H1 (cell line): ENCODE measurements around the gene LCMT1. TPM values are rescaled to one million over a fixed set of nuclear protein-coding genes. Genes with fewer than 3 reads are reported as not detected.
"Not testable (repeated sequence)": the region's sequence is repeated elsewhere in the genome, so short reads cannot be mapped to it uniquely, and the experiment has no call there.

ENCODE experiments used
- CTCF ChIA-PET: fragments of 300-600 bp; sonication (Branson Sonifier 250); formaldehyde crosslinking; loops from one replicate; lab custom pipeline; 2021; ENCODE audit not compliant: partially characterized antibody; lab: Charles Lee
- POLR2A ChIA-PET: fragments of 300-600 bp; sonication (Branson Sonifier 250); formaldehyde crosslinking; loops from one replicate; lab custom pipeline; 2021; ENCODE audit warnings: inconsistent platforms; ENCODE audit not compliant: partially characterized antibody; lab: Charles Lee
- DNase-seq, 2 experiments: peaks; one replicate each; pipeline versions ENCODE4 v3.0.0 to v3.0.0-alpha.2; 2010 to 2022; ENCODE audit warnings: low spot score in 2 of 2, low read depth in 1 of 2, mixed read lengths in 1 of 2
- FAIRE-seq: peaks from 2 replicates; lab custom pipeline; 2011; peaks lifted over from hg19 to GRCh38; lab: Jason Lieb, UNC
- H2AFZ ChIP-seq: 2 replicates; pipeline ENCODE4 v1.8.1; 2012; ENCODE audit warnings: low read length, inconsistent platforms
- H2AK5ac ChIP-seq: 2 replicates; pipeline ENCODE4 v1.6.1; 2013; ENCODE audit warnings: low read depth, low read length
- H2BK120ac ChIP-seq: replicated peaks from 2 replicates; pipeline ENCODE3; 2013; ENCODE audit warnings: low read depth, low read length, inconsistent platforms
- H2BK12ac ChIP-seq: 2 replicates; pipeline ENCODE4 v1.6.1; 2013; ENCODE audit warnings: low read depth, low read length
- H2BK15ac ChIP-seq: 2 replicates; pipeline ENCODE4 v1.6.1; 2013; ENCODE audit warnings: low read length
- H2BK20ac ChIP-seq: 2 replicates; pipeline ENCODE4 v1.6.1; 2013; ENCODE audit warnings: low read length
- H2BK5ac ChIP-seq: 2 replicates; pipeline ENCODE4 v1.6.1; 2013; ENCODE audit warnings: low read depth, low read length
- H3K14ac ChIP-seq: 2 replicates; pipeline ENCODE4 v1.6.1; 2013; ENCODE audit warnings: inconsistent platforms; ENCODE audit not compliant: insufficient read length
- H3K18ac ChIP-seq: 2 replicates; pipeline ENCODE4 v1.6.1; 2013; ENCODE audit warnings: low read length; ENCODE audit errors: extremely low read depth
- H3K23ac ChIP-seq: 2 replicates; pipeline ENCODE4 v1.6.1; 2013; ENCODE audit warnings: inconsistent platforms; ENCODE audit not compliant: insufficient read length
- H3K23me2 ChIP-seq: 2 replicates; pipeline ENCODE4 v1.6.1; 2013; ENCODE audit warnings: low read depth, low read length
- H3K27ac ChIP-seq: 2 replicates; pipeline ENCODE4 v1.6.1; 2011; ENCODE audit warnings: low read depth, low read length, inconsistent platforms
- H3K27me3 ChIP-seq, 4 experiments: replicated peaks in 1 of 4; 1 replicate in 1 of 4; 2 replicates in 3 of 4; pipeline versions ENCODE4 v1.6.1 to v1.8.1; 2011 to 2013; ENCODE audit warnings: low read length in 3 of 4, mild to moderate bottlenecking in 3 of 4, inconsistent platforms in 2 of 4, mixed read lengths in 2 of 4, moderate library complexity in 1 of 4; ENCODE audit not compliant: control insufficient read depth in 3 of 4, insufficient read depth in 3 of 4; ENCODE audit errors: extremely low read depth in 1 of 4
- H3K36me3 ChIP-seq, 4 experiments: 2 replicates each; pipeline versions ENCODE4 v1.6.1 to v1.8.1; 2011 to 2013; ENCODE audit warnings: mild to moderate bottlenecking in 4 of 4, low read length in 3 of 4, moderate library complexity in 2 of 4, control low read depth in 1 of 4, inconsistent platforms in 1 of 4; ENCODE audit not compliant: insufficient read depth in 4 of 4, control insufficient read depth in 2 of 4
- H3K4ac ChIP-seq: replicated peaks from 2 replicates; pipeline ENCODE3; 2013; ENCODE audit warnings: low read length, low read depth, mixed read lengths, inconsistent platforms; ENCODE audit not compliant: insufficient read length
- H3K4me1 ChIP-seq, 4 experiments: replicated peaks in 1 of 4; 1 replicate in 1 of 4; 2 replicates in 3 of 4; pipeline versions ENCODE4 v1.6.1 to v1.8.1; 2011 to 2013; ENCODE audit warnings: low read length in 3 of 4, inconsistent platforms in 2 of 4, mixed read lengths in 1 of 4; ENCODE audit not compliant: insufficient read depth in 4 of 4, control insufficient read depth in 3 of 4
- H3K4me2 ChIP-seq, 2 experiments: 2 replicates each; pipeline versions ENCODE4 v1.6.1 to v1.8.1; 2011 to 2013; ENCODE audit warnings: low read depth in 2 of 2, low read length in 2 of 2, control low read depth in 1 of 2, inconsistent platforms in 1 of 2, mild to moderate bottlenecking in 1 of 2; ENCODE audit not compliant: insufficient read depth in 1 of 2
- H3K4me3 ChIP-seq, 4 experiments: fragments of 200-600, 300-600 bp in 1 of 4; sonication (generic), shearing (Covaris generic), sonication (Bioruptor Twin) in 1 of 4; 2 replicates each; pipeline versions ENCODE4 v1.5.1 to v1.8.1; 2011 to 2016; ENCODE audit warnings: low read length in 4 of 4, low read depth in 3 of 4, control low read depth in 2 of 4, inconsistent platforms in 2 of 4, mild to moderate bottlenecking in 2 of 4, mixed read lengths in 1 of 4, moderate library complexity in 1 of 4; ENCODE audit not compliant: insufficient read depth in 2 of 4; ENCODE audit errors: extremely low read depth in 1 of 4
- H3K56ac ChIP-seq: replicated peaks from 2 replicates; pipeline ENCODE3; 2013; ENCODE audit warnings: low read depth, mild to moderate bottlenecking, mixed read lengths, low read length, inconsistent platforms; ENCODE audit not compliant: insufficient read length
- H3K79me1 ChIP-seq: 2 replicates; pipeline ENCODE4 v1.6.1; 2013; ENCODE audit warnings: low read depth, low read length, control low read depth
- H3K79me2 ChIP-seq, 2 experiments: 2 replicates each; pipeline versions ENCODE4 v1.6.1 to v1.8.1; 2012 to 2013; ENCODE audit warnings: low read length in 2 of 2, mild to moderate bottlenecking in 2 of 2, inconsistent platforms in 1 of 2; ENCODE audit not compliant: insufficient read depth in 2 of 2, control insufficient read depth in 1 of 2
- H3K9ac ChIP-seq, 4 experiments: replicated peaks in 1 of 4; 1 replicate in 1 of 4; 2 replicates in 3 of 4; pipeline versions ENCODE4 v1.6.1 to v1.8.1; 2011 to 2013; ENCODE audit warnings: low read depth in 3 of 4, low read length in 3 of 4, control low read depth in 2 of 4, mild to moderate bottlenecking in 2 of 4, moderate library complexity in 2 of 4, inconsistent platforms in 1 of 4; ENCODE audit errors: extremely low read depth in 1 of 4
- H3K9me3 ChIP-seq, 2 experiments: 2 replicates each; pipeline versions ENCODE4 v1.6.1 to v1.8.1; 2012 to 2013; ENCODE audit warnings: mild to moderate bottlenecking in 2 of 2, moderate library complexity in 2 of 2, control low read depth in 1 of 2, inconsistent platforms in 1 of 2, low read depth in 1 of 2, low read length in 1 of 2, mixed read lengths in 1 of 2; ENCODE audit not compliant: insufficient read depth in 2 of 2
- H4K20me1 ChIP-seq, 2 experiments: replicated peaks in 1 of 2; 2 replicates each; pipeline versions ENCODE3 to v1.8.1; 2011 to 2013; ENCODE audit warnings: inconsistent platforms in 2 of 2, low read length in 2 of 2, mild to moderate bottlenecking in 1 of 2; ENCODE audit not compliant: insufficient read depth in 2 of 2, control insufficient read depth in 1 of 2
- H4K5ac ChIP-seq: 2 replicates; pipeline ENCODE4 v1.6.1; 2013; ENCODE audit warnings: low read length, low read depth, mixed read lengths, inconsistent platforms; ENCODE audit not compliant: insufficient read length
- H4K8ac ChIP-seq: 2 replicates; pipeline ENCODE4 v1.8.0; 2013; ENCODE audit warnings: mild to moderate bottlenecking, moderate library complexity, low read length, inconsistent platforms; ENCODE audit not compliant: insufficient read depth; ENCODE audit errors: extremely low read depth
- H4K91ac ChIP-seq: replicated peaks from 2 replicates; pipeline ENCODE3; 2013; ENCODE audit warnings: low read length, mixed read lengths, inconsistent platforms; ENCODE audit not compliant: insufficient read length
- WGBS, 2 experiments: shearing (Covaris generic) in 1 of 2; methylation state at CpG; one replicate each; pipeline versions ENCODE4 v1.1.6 to v1.1.7; 2013 to 2015; ENCODE audit warnings: low lambda C conversion rate in 2 of 2, mixed read lengths in 2 of 2, inconsistent platforms in 1 of 2, low coverage in 1 of 2, missing lambda C conversion rate in 1 of 2; ENCODE audit not compliant: insufficient replicate concordance in 2 of 2, insufficient coverage in 1 of 2, insufficient read length in 1 of 2; ENCODE audit errors: extremely low coverage in 1 of 2, missing lambda C conversion rate in 1 of 2; 5-methylcytosine and 5-hydroxymethylcytosine counted together
- polyA plus RNA-seq, 7 experiments: library from polyadenylated mRNA; depleted of rRNA in 3 of 7; stranded (reverse) in 5 of 7; unstranded in 2 of 7; fragments of >200 nt in 5 of 7; fragments of 200-250 nt in 2 of 7; gene quantifications; 1 replicate in 5 of 7; 2 replicates in 1 of 7; 4 replicates in 1 of 7; pipeline versions ENCODE4 v1.2.1 to v1.2.3, GENCODE V29; 2011 to 2013; ENCODE audit warnings: missing spikeins in 2 of 7, mixed read lengths in 2 of 7
- total RNA-seq: library from RNA; stranded (reverse); fragmentation: NEBNext Ultra II Directional; extraction: Animal tissue kit (Norgen Biotek cat#: 25700); gene quantifications from 2 replicates; pipeline ENCODE4 v1.2.1, GENCODE V29; 2021

LCMT1 gene
- total and polyA plus RNA-seq, 2 of the 8 experiments (the other 6 are each of a cell fraction or from before 2014, with no cell fraction given) = 61.0 to 80.8 TPM

GRCh38 chr16:25064281-25064680 lies 47.3 kb upstream of the LCMT1 start:
- H2BK120ac ChIP-seq, H3K23ac ChIP-seq, H4K8ac ChIP-seq, H3K4ac ChIP-seq, H3K79me1 ChIP-seq, H3K36me3 ChIP-seq, H2BK5ac ChIP-seq, H2BK12ac ChIP-seq, H2AK5ac ChIP-seq, H3K27me3 ChIP-seq, H2BK20ac ChIP-seq, H2AFZ ChIP-seq, H4K20me1 ChIP-seq, H3K18ac ChIP-seq, H3K14ac ChIP-seq, H3K79me2 ChIP-seq, H4K5ac ChIP-seq, DNase-seq, H4K91ac ChIP-seq, H3K9me3 ChIP-seq, H3K4me1 ChIP-seq, H3K4me3 ChIP-seq, H2BK15ac ChIP-seq, H3K9ac ChIP-seq, POLR2A ChIA-PET, H3K27ac ChIP-seq, H3K23me2 ChIP-seq, H3K4me2 ChIP-seq, FAIRE-seq, H3K56ac ChIP-seq: not testable (repeated sequence)
- CTCF ChIA-PET = interaction anchor here (2.3 kb wide), 1 partner anchor 43 kb away, joined by 8 read pairs; no protein-coding TSS in a partner anchor
- 100% methylated on average over 1 of the region's 1 CpG; no CpG with 5 or more reads in 1 of the 2 experiments for WGBS, 2 experiments
